ENCODE data around the gene ARMC7.
"Not testable (repeated sequence)": the region's sequence is repeated elsewhere in the genome, so short reads cannot be mapped to it uniquely, and the experiment has no call there.

The ARMC7 gene

DNA sequence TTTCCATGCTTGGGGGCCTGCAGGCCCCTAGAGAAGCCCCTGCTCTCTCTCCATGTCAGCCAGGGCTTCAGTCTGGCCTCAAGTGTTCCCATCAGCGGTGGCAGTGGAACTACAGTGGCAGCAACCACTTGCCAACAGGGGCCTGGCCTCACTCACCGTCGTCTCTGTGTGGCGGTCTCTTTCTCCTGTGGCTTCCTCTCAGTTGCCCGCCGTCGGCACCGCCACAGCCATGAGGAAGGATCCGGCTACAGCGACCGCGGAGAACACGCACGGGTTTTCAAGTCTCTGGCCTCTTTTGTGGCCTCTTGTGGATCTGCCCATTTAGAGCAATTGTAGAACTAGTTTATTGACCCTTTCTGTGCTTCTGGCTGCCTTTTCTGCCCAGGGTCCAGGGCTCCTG lies 8.5 kb downstream of the ARMC7 start:
- TF ChIP-seq, protein P1, sequence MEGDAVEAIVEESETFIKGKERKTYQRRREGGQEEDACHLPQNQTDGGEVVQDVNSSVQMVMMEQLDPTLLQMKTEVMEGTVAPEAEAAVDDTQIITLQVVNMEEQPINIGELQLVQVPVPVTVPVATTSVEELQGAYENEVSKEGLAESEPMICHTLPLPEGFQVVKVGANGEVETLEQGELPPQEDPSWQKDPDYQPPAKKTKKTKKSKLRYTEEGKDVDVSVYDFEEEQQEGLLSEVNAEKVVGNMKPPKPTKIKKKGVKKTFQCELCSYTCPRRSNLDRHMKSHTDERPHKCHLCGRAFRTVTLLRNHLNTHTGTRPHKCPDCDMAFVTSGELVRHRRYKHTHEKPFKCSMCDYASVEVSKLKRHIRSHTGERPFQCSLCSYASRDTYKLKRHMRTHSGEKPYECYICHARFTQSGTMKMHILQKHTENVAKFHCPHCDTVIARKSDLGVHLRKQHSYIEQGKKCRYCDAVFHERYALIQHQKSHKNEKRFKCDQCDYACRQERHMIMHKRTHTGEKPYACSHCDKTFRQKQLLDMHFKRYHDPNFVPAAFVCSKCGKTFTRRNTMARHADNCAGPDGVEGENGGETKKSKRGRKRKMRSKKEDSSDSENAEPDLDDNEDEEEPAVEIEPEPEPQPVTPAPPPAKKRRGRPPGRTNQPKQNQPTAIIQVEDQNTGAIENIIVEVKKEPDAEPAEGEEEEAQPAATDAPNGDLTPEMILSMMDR (IDR thresholded peaks at IDR 0.05; ENCODE audit: low read depth, low read length, missing control alignments), result no peak
- no peak for DNase-seq (ENCODE audit: extremely low read depth, low read depth)
- H3K4me3 ChIP-seq (replicated peaks; ENCODE audit: low read depth, low read length), result no peak overlapping the region

DNA sequence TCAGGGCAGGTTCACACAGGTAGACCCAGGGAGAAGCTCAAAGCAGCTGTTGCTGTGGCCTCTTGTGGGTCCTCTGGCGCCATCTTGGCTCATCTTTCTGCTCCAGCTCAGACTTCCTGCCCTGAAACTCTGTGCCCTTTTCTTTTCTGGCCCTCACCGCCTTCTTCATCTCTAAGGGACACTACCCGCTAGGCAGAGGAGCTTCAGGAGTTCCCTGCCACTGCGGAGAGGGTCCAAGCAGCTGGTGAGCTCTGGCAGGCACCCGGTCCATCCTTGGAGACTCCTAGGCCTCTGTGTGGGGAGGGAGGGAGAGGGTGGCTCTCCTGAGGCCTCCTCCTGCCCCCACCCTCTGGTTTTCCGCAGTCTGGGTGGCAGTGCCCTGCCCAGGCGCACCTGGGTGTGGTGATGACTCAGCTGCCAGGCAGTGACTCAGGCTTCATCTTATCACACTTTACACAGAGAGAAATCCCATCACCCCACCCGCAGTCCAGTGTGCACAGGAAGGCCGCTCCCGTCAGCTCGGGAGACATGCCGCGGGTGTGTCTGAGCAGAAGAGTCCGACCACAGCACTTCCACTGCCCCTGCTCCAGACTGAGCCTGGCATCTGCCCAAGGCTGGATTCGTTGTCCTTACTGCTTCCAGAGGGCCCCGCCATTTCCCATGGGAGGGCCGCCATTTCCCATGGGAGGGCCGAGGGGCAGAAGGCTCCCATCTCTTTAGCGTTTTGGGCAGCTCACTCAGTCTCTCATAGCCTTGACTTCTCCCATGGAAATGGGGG lies 14.5 kb downstream of the ARMC7 start:
- DNase-seq (ENCODE audit: extremely low read depth, low read depth), result peak; percentile 42
- TF ChIP-seq, protein P1 (IDR thresholded peaks at IDR 0.05; ENCODE audit: low read depth, low read length, missing control alignments), result no peak
- H3K4me3 ChIP-seq (replicated peaks; ENCODE audit: low read depth, low read length), result no peak overlapping the region

DNA sequence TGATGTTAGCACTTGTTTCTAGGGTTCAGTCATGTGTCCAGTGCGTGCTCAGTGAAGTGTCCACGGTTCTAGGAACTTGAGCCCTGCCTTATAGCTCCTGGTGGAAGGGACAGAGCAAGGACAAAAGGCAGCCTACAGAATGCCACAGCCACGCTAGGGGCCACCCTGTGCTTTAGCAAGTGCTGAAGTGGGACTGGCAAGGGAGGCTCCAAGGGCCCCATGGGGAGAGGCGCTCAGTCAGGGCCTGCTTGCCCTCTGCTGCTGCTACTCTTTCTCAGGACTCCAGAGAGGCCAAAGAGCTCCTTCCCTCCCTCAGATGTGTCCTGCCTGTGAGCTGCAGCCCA lies 15.0 kb downstream of the ARMC7 start:
- TF ChIP-seq, protein P1 (IDR thresholded peaks at IDR 0.05; ENCODE audit: low read depth, low read length, missing control alignments), result no peak
- no peak for DNase-seq (ENCODE audit: extremely low read depth, low read depth)
- H3K4me3 ChIP-seq (replicated peaks; ENCODE audit: low read depth, low read length), result no peak overlapping the region

DNA sequence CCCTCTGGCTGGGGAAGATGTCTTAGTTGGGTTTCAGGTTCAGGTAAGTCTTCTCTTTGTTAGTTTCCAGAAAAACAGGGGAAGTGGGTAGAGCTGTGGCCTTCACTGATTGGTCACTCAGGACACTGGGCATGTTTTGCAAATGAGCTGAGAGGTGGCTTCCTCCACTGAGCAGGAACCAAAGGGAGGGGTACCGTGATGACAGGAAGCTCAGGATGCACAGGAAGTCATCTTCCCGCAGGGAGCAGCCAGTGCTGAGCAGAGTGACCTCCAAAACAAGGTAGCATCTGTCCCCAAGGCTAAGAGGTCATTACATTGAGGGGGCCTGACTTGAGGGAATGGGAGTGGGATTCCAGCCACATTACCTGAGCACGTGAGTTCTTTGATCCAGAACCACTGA lies 16.2 kb downstream of the ARMC7 start:
- TF ChIP-seq, protein P1 (IDR thresholded peaks at IDR 0.05; ENCODE audit: low read depth, low read length, missing control alignments), result no peak
- DNase-seq (ENCODE audit: extremely low read depth, low read depth), result no peak
- H3K4me3 ChIP-seq (replicated peaks; ENCODE audit: low read depth, low read length), result no peak overlapping the region

DNA sequence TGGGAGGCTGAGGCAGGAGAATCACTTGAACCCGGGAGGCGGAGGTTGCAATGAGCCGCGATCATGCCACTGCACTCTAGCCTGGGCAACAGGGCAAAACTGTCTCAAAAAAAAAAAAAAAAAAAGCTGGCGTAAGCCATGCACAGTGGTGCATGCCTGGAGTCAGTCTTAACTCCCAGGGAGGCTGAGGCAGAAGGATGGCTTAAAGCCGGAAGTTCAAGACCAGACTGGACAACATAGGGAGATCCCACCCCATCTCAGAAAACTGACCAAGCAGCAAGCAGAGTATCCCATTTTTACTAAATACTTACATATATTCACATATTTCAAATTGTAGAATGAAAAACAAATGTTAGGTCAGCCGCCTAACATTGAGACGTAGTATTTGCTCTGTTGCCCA lies 17.2 kb downstream of the ARMC7 start:
- TF ChIP-seq, protein P1 (IDR thresholded peaks at IDR 0.05; ENCODE audit: low read depth, low read length, missing control alignments), result no peak
- no peak overlapping the region for H3K4me3 ChIP-seq (replicated peaks; ENCODE audit: low read depth, low read length)
- no peak for DNase-seq (ENCODE audit: extremely low read depth, low read depth)

DNA sequence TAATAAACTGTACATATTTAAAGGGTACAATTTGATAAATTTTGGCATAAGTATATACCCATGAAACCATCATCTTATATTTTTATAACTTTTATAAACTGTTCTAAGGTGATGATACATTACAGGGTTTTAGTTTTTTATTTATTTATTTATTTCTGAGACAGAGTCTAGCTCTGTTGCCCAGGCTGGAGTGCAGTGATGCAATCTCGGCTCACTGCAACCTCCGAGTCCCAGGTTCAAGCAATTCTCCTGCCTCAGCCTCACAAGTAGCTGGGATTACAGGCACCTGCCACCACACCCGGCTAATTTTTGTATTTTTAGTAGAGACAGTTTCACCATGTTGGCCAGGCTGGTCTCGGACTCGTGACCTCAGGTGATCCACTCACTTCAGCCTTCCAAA lies 18.2 kb downstream of the ARMC7 start:
- DNase-seq (ENCODE audit: extremely low read depth, low read depth), result not testable (repeated sequence)

DNA sequence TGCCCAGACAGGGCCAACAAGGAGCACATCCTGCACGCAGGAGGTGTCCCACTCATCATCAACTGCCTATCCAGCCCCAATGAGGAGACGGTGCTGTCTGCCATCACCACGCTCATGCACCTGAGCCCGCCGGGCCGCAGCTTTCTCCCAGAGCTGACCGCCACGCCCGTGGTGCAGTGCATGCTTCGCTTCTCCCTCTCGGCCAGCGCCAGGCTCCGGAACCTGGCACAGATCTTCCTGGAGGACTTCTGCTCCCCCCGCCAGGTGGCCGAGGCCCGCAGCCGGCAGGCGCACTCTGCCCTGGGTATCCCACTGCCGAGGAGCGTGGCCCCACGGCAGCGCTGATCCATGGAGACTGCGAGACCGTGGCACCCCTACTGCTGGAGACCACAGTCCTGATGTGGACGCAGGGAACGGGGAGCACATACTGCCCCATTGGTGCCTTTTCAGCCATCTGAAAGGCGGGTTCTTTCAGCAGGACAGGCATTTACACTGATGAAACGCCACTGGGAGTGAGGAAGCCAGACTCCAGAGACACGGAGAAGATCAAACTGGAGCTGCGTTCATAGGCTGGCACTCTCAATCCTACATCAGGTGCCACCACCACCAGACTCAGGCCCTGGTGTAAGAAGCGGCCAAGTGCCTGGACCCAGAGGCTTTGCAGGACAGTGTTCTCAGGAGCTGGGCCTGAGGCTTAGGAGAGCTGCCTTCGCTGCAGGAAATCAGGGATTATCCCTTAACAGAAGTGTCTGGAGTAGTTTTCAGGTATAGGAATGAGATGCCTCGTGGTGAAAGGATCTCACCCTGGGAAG lies 19.1 kb downstream of the ARMC7 start:
- H3K4me3 ChIP-seq (replicated peaks; ENCODE audit: low read depth, low read length), result no peak overlapping the region
- TF ChIP-seq, protein P1 (IDR thresholded peaks at IDR 0.05; ENCODE audit: low read depth, low read length, missing control alignments), result no peak
- no peak for DNase-seq (ENCODE audit: extremely low read depth, low read depth)

More for the DNA sequence above, 18.2 kb downstream of the ARMC7 start:
- H3K4me3 ChIP-seq (replicated peaks; ENCODE audit: low read depth, low read length), result not testable (repeated sequence)

Measured in HFF-Myc (cell line).